HG03025 (cell line): ENCODE results near the gene RBFOX1.

Experiments used
- ATAC-seq: cut with Tn5 transposase; IDR thresholded peaks from one replicate; pipeline ENCODE4 v1.9.1; 2021; ENCODE audit warnings: mild to moderate bottlenecking, moderate library complexity; ENCODE audit not compliant: unreplicated experiment, low FRiP score

Gene RBFOX1

DNA sequence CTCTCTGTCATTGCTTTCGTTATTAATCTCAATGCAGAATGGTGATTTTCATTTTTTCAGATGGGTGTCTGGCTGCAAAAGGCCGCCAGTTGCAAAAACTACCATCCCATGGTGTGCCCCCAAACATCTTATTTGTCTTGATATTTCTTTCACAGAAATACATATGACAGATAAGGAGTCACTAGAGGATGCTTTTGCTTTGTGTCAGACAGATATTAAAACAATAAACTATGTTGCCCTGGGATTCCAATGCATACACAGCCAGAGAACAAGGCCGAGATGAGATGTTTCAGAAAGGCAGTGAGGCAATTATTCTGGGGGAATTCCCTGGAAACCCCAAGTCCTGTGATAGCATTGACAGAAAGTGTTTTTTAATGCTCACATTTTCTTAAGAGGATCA is 307.7 kb downstream of the RBFOX1 start:
- no peak for ATAC-seq

DNA sequence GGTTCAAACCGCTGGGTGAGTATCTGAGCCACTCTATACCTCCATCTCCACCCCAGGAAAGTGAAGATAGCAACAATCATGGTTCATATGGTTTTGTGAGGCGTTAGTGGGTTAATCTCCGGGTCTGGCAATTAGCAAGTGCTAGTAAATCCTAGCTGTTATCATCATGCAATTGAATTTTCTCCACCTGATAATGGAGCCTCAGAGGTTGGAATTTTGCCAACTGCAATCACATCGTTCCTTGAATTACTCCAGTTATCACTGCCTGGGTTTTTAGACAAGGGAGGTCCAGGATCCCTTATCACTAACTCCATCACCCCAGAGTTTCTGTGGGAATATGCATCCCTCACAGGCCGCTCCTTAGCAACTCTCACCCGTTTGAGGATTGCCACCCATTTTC is 311.5 kb downstream of the RBFOX1 start:
- no peak for ATAC-seq

DNA sequence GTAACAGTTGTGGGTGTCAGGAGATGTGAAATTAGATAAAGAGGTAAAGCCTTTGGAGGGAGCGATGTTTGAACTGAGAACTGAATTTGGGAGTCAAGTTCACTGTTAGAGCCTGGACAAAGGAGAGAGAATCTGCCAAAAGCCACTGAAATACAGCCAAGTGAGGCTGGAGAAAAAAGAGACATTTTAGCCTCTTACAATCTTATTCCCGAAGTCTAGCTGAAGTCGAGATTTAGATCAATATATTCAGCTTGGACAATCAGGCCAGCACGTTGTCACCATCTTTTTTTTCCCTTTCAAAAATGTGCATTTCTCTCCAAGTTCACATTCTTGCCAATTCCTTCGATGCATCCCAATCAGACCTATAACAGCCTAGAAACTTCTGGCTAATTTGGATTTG is 312.2 kb downstream of the RBFOX1 start:
- ATAC-seq = no peak

DNA sequence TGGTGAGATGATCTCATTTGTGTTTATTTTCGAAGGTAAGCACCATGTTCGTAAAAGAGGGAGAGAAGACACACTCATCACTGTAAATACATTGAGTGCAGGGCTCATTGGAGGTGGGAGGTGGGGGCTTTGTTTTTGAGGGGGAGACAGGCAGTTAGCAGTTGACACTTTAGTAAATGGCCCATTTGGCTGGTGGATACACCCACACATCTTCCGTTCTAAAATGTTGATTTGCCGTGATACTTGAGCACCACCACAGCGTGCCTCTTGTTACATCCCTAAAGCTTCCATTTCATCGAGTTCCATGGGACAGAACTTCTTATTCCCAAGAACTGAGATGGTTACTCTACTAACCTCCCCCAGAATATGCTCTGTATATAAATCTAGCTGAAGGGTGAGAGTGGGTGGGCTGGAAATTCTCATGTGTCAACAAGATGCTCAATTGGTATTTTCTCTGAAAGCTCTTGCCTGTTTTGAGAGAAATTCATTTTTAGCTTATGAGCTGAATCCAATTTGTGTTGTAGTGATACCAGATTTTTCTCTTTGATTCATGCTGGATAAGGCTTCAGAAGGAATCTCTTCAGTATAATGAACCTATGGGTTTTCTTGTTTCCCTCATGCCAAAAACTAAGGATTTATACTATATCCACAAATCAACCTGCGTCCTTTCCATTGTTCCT is 314.3 kb downstream of the RBFOX1 start:
- no peak for ATAC-seq

DNA sequence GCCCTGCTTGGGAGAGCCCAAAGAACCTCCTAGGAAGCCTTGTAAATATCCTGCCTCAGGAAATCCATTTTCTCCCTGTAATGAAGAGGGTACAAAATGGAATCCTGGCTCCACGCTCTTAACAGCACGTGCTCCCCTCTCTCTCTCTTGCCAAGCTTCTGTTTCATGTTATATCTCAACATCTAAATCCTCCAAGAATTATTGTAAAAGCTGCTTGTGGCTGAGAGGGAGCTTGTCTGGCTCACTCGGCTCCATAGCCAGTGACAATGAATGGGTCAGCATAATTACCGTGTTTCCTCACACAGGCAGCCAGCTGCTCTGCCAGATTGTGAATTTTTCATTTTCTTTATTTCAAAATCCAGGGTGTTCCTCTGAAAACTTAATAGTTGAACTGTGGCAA is 317.8 kb downstream of the RBFOX1 start:
- ATAC-seq = no peak

DNA sequence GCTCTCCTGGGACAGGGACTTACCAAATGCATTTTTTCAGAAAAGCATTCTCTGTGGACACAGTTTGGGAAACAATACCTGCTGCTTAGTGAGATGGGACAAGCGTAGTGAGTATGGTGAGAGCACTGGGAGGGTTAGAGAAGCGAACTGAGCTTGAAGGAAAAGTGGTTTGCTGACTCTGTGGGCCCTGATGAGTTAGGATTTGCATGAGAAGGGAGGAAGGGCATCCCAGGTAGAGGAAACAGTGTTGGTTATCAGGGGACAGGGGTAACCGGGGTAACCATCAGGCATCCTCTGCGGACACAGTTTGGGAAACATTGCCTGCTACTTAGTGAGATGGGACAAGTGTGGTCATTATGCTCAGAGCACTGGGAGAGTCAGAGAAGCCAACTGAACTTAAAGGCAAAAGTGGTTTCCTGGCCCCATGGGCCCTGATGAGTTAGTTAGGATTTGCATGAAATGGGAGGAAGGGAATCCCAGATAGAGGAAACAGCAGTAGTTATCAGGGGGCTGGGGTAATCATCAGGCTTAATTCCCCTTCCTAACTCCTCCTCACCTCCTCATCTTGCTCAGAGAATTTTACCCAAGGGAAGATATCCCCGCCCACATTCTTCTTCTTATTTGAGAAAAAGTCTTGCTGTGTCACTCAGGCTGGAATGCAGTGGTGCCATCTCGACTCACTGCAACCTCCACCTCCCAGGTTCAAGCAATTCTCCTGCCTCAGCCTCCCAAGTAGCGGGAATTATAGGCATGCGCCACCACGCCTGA is 319.3 kb downstream of the RBFOX1 start:
- no peak for ATAC-seq

DNA sequence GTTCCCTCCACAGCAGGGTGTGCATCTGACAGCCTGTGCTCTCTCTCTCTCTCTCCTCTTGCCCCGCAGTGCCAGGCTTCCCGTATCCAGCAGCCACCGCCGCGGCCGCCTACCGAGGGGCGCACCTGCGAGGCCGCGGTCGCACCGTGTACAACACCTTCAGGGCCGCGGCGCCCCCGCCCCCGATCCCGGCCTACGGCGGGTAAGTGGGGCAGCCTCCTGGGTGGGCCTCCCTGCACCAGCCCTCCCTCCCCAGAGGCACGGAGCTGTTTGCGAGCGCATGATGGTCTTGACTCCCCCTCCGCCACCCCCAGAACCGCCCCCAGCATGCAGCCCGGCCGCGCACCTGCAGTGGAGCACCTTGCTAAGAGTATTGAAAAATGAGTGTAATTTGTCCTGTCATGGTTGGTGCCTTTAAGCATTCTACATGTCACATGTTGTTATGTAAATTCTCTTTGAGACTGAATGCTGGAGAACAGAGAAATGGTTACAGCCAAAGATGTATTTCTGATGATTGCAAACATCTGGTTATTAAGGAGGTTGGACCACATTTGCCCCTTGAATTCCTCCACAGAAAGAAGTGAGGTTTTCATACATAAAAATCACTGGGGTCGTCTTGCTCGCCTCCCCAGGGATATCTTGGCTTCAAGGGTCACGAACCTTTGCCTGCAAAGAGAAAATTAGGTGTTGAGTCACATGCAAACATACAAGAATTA is 321.3 kb downstream of the RBFOX1 start:
- ATAC-seq = no peak

DNA sequence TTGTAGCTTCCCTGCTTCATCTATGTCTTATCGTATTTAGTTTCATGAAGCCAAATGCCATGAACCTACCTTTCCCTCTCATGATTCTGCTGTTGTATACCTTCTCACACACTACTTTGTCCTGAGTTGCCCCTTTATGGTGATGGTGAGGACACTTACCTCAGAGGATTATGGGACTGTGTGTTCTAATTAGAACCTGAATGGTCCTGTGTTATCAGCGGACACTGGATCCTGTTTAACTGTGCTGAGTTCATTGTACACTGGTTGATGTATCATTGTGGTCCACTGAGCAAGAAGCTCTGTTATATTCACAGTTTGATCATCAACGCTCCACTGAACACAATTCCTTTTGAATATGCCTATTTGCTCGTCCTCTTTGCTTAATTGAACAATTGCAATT is 343.0 kb downstream of the RBFOX1 start:
- no peak for ATAC-seq

DNA sequence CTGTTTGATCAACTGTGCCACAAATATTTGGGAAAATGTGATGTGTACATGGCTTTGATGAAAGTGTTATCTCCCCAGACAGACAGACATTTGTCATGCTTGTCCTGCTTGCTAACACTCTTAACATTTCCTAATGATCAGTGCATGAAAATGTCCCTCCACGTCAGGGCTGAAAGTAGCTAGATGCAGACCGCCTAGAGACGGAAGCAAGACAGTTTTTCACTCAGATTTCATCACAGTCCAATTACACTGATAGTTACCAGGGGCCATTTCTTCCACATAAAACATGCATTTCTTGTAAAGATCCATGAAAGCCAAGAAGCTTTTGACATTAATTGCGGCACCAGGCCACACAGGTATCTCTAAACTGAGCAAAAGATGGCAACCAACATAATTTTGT is 347.7 kb downstream of the RBFOX1 start:
- no peak for ATAC-seq

DNA sequence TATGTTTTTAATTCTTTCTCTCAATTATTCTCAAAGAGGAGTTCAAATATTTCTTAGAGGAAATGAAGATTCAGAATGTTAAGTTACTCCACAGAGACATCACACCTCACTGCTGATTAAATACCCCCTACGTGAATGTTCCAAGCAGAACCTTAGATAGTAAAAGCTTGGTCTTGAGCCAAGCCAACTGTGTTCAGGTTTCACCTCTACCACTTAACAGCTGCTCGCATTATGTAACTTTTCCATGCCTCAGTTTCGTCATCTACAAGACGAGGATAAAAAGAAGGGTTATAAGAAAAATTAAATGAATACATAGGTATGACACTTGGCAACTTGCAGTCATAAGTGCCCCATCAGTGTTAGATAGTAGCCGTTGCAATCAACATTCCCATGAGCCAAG is 356.2 kb downstream of the RBFOX1 start:
- no peak for ATAC-seq

DNA sequence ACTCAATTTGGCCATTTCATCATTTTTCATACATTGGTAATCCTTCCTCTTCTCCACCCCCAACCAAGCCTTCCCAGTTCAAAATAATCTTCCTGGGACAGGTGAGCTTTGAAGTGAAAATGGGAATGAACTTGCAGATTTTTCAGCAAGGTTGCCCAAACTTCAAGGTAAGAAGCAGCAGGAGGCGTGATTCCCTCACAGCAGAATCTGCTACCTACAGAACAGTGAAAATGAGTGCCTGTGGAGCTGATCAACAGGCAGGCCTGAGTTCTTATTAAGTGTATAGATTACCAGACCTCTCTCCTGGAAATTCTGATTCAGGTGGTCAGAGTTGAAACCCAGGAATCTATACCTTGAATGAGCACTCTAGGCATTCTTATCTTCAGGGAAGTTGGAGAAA is 356.6 kb downstream of the RBFOX1 start:
- ATAC-seq = no peak

DNA sequence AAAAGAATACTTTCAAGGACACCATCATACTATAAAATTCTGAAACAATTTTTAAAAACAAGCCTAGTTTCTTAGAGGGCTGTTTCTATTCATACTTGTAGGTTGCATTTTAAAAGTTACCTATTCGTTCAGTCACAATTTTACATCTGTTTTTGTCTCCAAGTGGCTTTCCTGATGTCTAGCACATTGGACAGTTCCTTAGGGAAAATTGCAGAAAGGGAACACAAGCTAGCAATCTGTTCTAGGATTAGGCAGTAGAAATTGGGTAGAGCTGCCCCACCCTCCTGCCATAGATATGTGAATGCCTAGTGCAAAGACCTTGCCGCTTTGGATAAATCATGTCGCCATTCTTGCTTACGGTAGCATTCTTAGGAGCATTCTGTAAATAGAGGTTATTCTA is 358.9 kb downstream of the RBFOX1 start:
- ATAC-seq = no peak

DNA sequence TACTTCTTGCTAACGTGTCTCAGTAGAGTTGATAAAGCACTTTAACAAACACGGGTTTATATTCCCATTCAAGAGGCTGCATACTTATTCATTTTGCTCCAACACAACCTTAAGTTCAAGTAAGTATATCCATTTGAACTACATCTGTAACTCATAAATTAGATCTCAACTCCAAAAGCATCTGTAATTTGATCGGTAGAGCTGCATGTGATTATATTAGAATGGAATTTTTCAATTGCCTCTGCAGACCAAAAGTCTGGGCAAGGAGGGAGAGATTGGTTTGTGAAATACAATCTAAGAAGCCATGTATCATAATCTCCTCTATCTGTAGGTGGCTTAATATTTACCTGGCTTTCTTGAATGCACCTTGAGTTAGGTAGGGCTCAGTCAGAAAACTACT is 371.0 kb downstream of the RBFOX1 start:
- ATAC-seq = no peak

DNA sequence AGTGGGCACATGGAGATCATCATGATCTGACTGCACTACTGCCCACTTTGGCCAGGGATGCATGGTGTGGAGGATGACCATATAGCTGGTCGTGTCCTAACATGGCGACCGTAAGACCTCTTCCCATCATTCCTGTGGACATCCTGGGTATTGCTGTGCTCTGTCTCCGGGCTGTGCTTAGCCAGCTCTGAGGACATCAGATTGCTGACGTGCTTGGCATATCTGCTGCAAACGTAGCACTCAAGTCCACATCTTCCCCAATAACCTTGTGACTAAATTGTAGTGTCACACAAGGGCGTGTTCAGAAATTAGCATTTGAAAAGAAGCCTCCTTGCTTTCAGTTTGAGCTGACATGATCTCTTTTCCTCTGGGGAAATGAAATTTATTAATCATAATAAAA is 373.2 kb downstream of the RBFOX1 start:
- no peak for ATAC-seq

DNA sequence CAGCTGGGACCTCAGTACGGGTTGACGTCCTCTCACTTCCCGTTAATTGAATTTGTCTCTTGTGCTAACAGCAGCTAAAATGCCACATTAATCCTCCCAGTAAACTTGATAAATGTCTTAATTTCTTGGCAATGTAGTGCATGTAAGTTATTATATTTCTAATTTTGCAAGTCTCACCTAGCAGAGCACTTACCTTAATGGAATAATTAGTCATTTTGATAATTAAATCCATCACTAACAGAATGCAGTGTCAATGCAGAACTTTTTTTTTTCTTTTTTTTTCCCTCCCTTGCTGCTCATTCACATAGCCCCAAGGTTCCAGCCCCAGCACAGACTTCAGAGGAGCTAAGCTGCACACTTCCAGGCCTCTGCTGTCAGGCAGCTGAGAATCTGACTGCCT is 376.5 kb downstream of the RBFOX1 start:
- no peak for ATAC-seq

DNA sequence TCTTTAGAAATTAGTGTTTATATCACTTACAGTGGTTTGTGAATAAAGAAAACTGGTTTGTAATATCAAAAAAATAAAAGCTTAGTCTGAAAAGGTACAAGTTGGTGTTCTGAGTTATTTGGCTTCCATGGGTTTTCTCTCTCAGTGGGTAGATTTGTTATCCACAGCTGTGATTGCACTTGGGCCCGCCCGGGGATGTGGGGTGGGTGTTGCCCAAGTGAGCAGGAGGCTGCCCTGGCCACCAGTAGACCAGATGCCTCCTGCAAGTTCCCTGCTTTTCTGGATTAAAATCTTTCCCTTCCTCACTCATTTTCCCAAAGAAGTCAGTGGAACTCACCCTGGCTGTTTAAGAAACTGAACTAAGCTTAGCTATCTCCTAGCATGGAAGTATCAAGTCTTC is 380.6 kb downstream of the RBFOX1 start:
- ATAC-seq = no peak

DNA sequence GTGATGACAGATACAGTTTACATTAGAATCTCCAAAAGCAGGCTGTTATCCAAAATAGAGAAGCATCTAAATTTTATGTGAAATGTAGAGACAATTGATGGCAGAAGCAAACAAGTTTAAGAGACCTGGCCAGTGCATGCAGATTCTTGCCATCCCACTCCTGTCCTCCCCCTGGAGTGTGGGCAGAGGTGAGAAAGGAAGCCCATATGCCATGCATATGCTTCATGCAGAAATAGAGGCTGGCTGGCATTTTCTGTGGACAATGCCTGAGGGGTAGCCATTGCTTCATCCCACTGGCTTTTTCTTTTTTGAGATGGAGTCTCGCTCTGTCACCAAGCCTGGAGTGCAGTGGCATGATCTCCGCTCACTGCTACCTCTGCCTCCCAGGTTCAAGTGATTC is 382.1 kb downstream of the RBFOX1 start:
- ATAC-seq = no peak

DNA sequence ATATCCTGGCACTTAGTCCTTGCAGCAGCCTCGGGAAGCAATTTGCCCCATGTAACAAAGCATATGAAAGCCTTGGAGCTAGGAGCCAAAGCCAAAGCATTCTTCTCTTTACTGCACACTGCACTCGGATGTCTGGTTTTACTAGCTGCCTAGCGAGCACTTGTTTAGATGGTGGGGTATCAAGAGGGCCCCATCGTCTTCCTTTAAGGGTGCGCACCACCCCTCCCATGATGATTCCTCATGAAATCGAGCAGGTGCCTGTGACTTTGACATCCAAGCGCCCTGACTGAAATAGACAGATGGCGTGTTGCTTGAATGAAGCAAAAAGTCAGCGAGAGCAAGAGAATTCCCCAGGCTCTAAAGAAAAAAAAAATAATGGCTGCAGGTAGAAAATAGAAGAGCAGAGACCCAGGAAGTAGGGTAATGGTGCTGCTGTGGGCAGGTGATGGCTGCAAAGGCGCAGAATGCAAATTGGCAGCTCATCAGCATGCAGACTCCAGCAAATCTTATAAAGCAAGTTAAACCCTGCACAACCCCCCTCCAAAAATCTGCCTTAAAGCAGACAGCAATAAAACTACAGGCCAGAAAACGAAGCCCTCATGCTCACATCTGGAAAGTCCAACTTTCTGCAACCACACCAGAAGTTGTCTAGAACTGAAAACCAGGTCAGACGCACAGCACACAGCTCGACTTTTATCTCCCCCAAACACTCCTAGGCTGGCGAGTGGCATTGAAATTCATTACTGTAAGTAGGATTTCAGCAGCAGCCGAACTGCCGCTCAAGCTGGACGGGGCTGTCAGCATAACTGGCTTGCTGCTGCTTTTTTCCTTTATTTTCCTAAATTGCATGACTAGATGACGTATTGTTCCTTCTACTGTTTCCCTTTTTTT is 384.3 kb downstream of the RBFOX1 start:
- ATAC-seq = no peak

DNA sequence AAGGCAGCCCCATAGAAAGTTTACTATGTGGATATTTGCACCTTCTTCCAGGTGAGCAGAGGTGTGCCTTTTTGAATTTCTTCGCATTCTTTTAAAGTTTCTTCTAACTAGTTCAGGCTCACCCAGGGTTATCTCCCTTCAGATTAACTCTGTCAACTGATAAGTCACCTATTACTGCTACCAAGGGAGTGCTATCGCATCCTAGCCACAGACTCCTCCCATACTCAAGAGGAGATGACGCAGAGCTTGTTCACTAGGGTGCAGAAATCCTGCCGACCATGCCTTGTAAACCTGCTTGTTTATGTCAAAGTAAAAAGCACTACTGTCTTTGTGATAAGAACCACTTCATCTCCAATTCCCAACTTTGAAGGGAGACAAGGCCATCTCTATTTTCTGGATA is 390.1 kb downstream of the RBFOX1 start:
- no peak for ATAC-seq

DNA sequence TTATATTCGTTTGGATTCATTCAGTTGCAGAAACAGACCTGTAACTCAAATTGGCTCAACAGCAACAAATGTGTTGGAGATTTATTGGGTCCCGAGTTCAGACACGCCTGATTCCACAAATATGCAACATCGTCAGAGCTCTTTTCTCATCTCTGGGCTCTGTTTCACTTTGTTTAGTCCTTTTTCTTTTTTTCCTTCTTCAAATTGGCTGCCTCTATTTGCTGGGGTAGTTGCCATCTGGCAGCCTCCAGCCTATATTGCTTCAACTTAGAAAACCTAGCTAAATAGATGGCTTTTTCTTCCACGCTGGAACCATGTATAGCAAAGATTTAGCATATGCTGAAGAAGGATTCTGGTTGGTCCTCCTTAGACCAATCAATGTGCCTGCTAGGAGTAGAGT is 398.5 kb downstream of the RBFOX1 start:
- no peak for ATAC-seq
